RWPE2 (cell line): ENCODE results near the gene SAFB2.

Experiments used
- ATAC-seq: fragments of 200-7000 bp; cut with Tn5 transposase; 3 replicates; pipeline ENCODE4 v1.9.1; 2021; ENCODE audit warnings: low read depth
- DNase-seq: peaks from one replicate; pipeline ENCODE4 v3.0.0-alpha.2; 2020; ENCODE audit warnings: low spot score
- H3K27ac ChIP-seq: fragments of 450-650 bp; 2 replicates; pipeline ENCODE4 v1.5.1; 2017; ENCODE audit warnings: mild to moderate bottlenecking; ENCODE audit not compliant: poor library complexity, severe bottlenecking
- H3K27me3 ChIP-seq: fragments of 250-450 bp; sonication (Bioruptor Pico); 2 replicates; pipeline ENCODE4 v1.5.1; 2021; ENCODE audit warnings: mild to moderate bottlenecking, moderate library complexity; ENCODE audit not compliant: insufficient read depth, poor library complexity, severe bottlenecking
- H3K36me3 ChIP-seq: fragments of 250-450 bp; sonication (Bioruptor Pico); 2 replicates; pipeline ENCODE4 v1.5.1; 2020; ENCODE audit warnings: low read depth, mild to moderate bottlenecking, moderate library complexity
- H3K4me1 ChIP-seq: fragments of 250-450 bp; sonication (Bioruptor Pico); 2 replicates; pipeline ENCODE4 v1.5.1; 2021; ENCODE audit warnings: mild to moderate bottlenecking, moderate library complexity; ENCODE audit not compliant: insufficient read depth, poor library complexity, severe bottlenecking
- H3K4me3 ChIP-seq: fragments of 250-450 bp; sonication (Bioruptor Pico); 2 replicates; pipeline ENCODE4 v1.5.1; 2021; ENCODE audit warnings: mild to moderate bottlenecking, moderate library complexity; ENCODE audit not compliant: severe bottlenecking
- H3K9me3 ChIP-seq: fragments of 250-450 bp; sonication (Bioruptor Pico); 2 replicates; pipeline ENCODE4 v1.5.1; 2021; ENCODE audit warnings: mild to moderate bottlenecking, moderate library complexity; ENCODE audit not compliant: severe bottlenecking
- TF ChIP-seq, protein P1 (sequence below): fragments of 450-650 bp; IDR thresholded peaks from one replicate; pipeline ENCODE4 v1.5.1; 2017; ENCODE audit warnings: mild to moderate bottlenecking, moderate library complexity; ENCODE audit not compliant: poor library complexity, severe bottlenecking

SAFB2 gene

DNA sequence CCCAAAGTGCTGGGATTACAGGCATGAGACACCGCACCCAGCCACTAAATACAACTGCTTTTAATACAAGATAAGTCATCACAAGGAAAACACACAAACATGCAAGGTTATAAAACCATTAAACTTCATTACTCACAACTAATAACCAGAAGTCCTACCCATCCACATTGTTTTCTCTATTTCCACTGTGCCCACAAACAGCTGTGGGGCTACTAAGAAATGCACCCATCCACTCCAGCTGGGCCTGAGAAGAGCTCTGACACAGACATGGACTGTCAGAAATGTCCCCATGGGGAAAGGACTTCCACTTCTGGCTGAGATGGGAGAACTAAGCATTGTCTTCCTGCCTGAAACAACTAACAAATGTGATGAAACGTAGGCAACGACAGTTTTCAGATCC, 17.2 kb downstream of the SAFB2 start:
- H3K36me3 ChIP-seq, result peaks cover 93% of the 10 kb centered on the region
- H3K4me3 ChIP-seq, result no peak overlapping the region
- no peak overlapping the region for H3K27ac ChIP-seq
- H3K4me1 ChIP-seq, result no peaks in the 10 kb centered on the region
- no peaks in the 10 kb centered on the region for H3K27me3 ChIP-seq
- TF ChIP-seq, protein P1, sequence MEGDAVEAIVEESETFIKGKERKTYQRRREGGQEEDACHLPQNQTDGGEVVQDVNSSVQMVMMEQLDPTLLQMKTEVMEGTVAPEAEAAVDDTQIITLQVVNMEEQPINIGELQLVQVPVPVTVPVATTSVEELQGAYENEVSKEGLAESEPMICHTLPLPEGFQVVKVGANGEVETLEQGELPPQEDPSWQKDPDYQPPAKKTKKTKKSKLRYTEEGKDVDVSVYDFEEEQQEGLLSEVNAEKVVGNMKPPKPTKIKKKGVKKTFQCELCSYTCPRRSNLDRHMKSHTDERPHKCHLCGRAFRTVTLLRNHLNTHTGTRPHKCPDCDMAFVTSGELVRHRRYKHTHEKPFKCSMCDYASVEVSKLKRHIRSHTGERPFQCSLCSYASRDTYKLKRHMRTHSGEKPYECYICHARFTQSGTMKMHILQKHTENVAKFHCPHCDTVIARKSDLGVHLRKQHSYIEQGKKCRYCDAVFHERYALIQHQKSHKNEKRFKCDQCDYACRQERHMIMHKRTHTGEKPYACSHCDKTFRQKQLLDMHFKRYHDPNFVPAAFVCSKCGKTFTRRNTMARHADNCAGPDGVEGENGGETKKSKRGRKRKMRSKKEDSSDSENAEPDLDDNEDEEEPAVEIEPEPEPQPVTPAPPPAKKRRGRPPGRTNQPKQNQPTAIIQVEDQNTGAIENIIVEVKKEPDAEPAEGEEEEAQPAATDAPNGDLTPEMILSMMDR, result no peak
- no peak for ATAC-seq
- no peaks in the 10 kb centered on the region for H3K9me3 ChIP-seq
- DNase-seq, result no peak

DNA sequence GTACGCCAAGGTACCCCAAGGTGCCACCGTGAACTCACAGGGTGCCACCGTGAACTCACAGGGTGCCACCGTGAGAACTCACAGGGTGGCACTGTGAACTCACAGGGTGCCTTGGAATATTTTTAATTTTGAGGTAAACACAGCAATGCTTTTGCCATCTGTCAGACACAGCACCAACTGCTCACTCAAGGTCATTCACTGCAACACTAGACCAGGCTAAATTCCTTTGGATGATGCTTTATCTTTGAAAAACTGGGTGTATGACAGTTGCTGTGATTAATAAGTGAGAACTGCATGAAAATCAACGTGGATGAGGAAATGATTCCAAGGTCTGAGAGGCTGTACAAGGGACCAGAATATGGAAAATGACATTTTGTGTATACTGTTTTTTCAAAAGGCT, 18.9 kb downstream of the SAFB2 start:
- no peaks in the 10 kb centered on the region for H3K27me3 ChIP-seq
- H3K27ac ChIP-seq, result no peak overlapping the region
- no peaks in the 10 kb centered on the region for H3K4me1 ChIP-seq
- TF ChIP-seq, protein P1, result no peak
- no peak for ATAC-seq
- peaks cover 95% of the 10 kb centered on the region for H3K36me3 ChIP-seq
- H3K9me3 ChIP-seq, result no peaks in the 10 kb centered on the region
- no peak overlapping the region for H3K4me3 ChIP-seq
- DNase-seq, result no peak

DNA sequence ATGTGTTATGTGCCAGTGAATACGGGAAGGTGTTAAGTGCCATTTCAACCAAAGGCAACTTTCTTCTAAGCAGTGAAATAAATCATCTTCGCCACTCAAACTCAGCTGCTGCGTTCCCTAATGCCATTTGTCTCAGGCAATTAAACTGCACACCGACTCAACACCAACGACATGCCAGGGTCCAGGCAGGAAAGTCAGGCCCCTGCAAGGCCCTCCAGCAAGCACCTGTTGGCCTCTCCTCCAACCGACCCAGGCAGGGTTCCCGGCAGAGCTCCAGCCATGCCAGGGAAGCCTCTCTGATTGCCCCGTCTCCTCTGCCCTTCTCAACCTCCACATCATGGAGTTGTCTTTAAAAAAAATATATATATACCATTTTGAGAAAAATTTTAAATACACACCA, 21.8 kb downstream of the SAFB2 start:
- no peaks in the 10 kb centered on the region for H3K4me1 ChIP-seq
- H3K27me3 ChIP-seq, result no peaks in the 10 kb centered on the region
- no peak for ATAC-seq
- H3K9me3 ChIP-seq, result no peaks in the 10 kb centered on the region
- peaks cover 94% of the 10 kb centered on the region for H3K36me3 ChIP-seq
- TF ChIP-seq, protein P1, result no peak
- no peak for DNase-seq
- no peak overlapping the region for H3K27ac ChIP-seq
- no peak overlapping the region for H3K4me3 ChIP-seq

DNA sequence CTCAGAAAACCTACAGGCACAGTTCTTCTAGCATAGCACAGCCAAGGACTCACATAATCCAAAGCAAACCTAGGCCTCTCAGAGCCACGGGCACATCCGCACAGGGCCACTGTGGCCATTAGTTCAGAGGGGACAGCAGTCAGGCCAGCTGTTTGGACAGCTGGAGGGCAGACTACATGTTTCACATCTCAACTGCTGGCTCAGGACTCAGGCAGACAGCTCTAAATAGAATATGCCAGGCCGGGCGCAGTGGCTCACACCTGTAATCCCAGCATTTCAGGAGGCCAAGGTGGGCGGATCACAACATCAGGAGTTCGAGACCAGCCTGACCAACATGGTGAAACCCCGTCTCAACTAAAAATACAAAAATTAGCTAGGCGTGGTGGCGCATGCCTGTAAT, 26.8 kb downstream of the SAFB2 start:
- H3K9me3 ChIP-seq, result no peaks in the 10 kb centered on the region
- TF ChIP-seq, protein P1, result no peak
- H3K27me3 ChIP-seq, result no peaks in the 10 kb centered on the region
- H3K4me1 ChIP-seq, result no peaks in the 10 kb centered on the region
- no peak for DNase-seq
- no peak overlapping the region for H3K27ac ChIP-seq
- no peak overlapping the region for H3K4me3 ChIP-seq
- ATAC-seq, result no peak
- H3K36me3 ChIP-seq, result peaks cover 88% of the 10 kb centered on the region

DNA sequence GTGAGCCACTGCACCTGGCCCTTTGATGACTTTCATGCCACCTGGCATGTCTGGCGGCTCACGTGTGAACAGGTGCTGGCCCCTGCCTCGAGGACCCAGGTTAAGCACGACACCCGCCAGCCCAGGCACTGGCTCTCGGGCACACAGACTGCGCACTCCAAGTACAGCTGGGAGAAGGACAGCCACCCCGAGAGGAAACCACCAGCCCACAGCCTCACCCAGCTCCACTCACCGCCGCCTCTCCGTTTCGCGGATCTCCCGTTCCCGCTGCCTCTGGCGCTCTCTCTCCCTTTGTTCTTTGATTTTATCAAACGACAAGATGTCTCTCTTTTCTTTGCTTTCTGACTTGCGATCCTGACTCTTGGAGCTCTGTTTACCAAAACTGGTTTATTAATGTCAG, 27.4 kb downstream of the SAFB2 start:
- Histone ChIP-seq H3K27ac (no peak overlapping the region), H3K4me3 (no peak overlapping the region), H3K27me3 (no peaks in the 10 kb centered on the region), H3K4me1 (no peaks in the 10 kb centered on the region), H3K9me3 (no peaks in the 10 kb centered on the region), H3K36me3 (peaks cover 82% of the 10 kb centered on the region)
- TF ChIP-seq, protein P1, result no peak
- ATAC-seq, result no peak
- no peak for DNase-seq
